GM12891 (cell line): ENCODE measurements around the gene STRN.

Experiments used
- PAX5 ChIP-seq: IDR thresholded peaks from 2 replicates; pipeline ENCODE4 v1.6.1; 2011; ENCODE audit warnings: low read length, moderate library complexity, mild to moderate bottlenecking; ENCODE audit not compliant: insufficient read depth, severe bottlenecking
- POLR2A ChIP-seq: IDR thresholded peaks from 2 replicates; pipeline ENCODE4 v1.6.1; 2011; ENCODE audit warnings: low read depth, low read length, control low read depth
- POLR2AphosphoS5 ChIP-seq: IDR thresholded peaks from 2 replicates; pipeline ENCODE4 v1.6.1; 2011; ENCODE audit warnings: low read depth, low read length, control low read depth
- SPI1 ChIP-seq: IDR thresholded peaks from 2 replicates; pipeline ENCODE4 v1.6.1; 2011; ENCODE audit warnings: low read depth, low read length, control low read depth
- TAF1 ChIP-seq: IDR thresholded peaks from 2 replicates; pipeline ENCODE4 v1.6.1; 2011; ENCODE audit warnings: low read depth, low read length, control low read depth

DNA sequence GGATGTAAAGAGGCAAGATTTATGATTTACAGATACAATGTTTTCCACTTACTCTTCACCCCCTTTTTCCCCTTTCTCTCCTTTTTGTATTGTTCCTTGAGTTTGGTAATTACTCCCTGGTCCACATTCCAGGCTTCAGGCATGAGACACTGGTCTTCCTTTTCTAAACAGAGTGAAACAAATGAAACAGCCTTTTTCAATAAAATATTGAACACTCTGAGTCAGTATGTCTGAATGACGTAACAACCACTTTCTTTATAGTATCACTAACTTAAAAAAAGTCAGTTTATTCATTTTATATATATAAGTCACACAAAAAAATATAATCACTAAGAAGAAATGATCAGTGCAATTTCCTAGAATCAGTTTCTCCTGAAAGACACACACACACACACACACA, 79.7 kb downstream of the STRN start:
- no peak for TF ChIP-seq POLR2A
- TF ChIP-seq SPI1 = no peak
- TF ChIP-seq POLR2AphosphoS5 = no peak
- TF ChIP-seq TAF1 = no peak
- TF ChIP-seq PAX5 = no peak
